Activated gamma-delta T cell treated with anti-CD3 and anti-CD28 coated beads, Interleukin-2, amount 50 U/mL, for 16 hours (primary cell): ENCODE data around the gene PTP4A1.

Source experiments
- DNase-seq: peaks from one replicate; pipeline ENCODE4 v3.0.0-alpha.2; 2020; ENCODE audit warnings: low read depth

Gene PTP4A1

GRCh38 chr6:63556369-63556768 is 15.9 kb upstream of the PTP4A1 start:
- no peak for DNase-seq

GRCh38 chr6:63558278-63558677 is 14.0 kb upstream of the PTP4A1 start:
- no peak for DNase-seq

GRCh38 chr6:63560801-63561287 is 11.4 kb upstream of the PTP4A1 start:
- no peak for DNase-seq

GRCh38 chr6:63561288-63561687 is 11.0 kb upstream of the PTP4A1 start:
- no peak for DNase-seq

GRCh38 chr6:63563235-63563634 is 9.0 kb upstream of the PTP4A1 start:
- no peak for DNase-seq

GRCh38 chr6:63565058-63565726 is 7.1 kb upstream of the PTP4A1 start:
- DNase-seq = no peak

GRCh38 chr6:63565727-63566596 is 6.3 kb upstream of the PTP4A1 start:
- DNase-seq = no peak

- no peak for DNase-seq
Observed at GRCh38 chr6:63567966-63568365, 4.3 kb upstream of the PTP4A1 start.

GRCh38 chr6:63571361-63572043 is 778 bp upstream of the PTP4A1 start:
- peak; percentile 30 for DNase-seq

GRCh38 chr6:63572747-63573075 is 431 bp downstream of the PTP4A1 start:
- no peak for DNase-seq

GRCh38 chr6:63573076-63573898 is 1.0 kb downstream of the PTP4A1 start:
- DNase-seq = peak; percentile 53

- peak; percentile 18 for DNase-seq
Observed at GRCh38 chr6:63573899-63574553, 1.7 kb downstream of the PTP4A1 start.

GRCh38 chr6:63574554-63574900 is 2.2 kb downstream of the PTP4A1 start:
- DNase-seq = no peak

- DNase-seq = no peak
Observed at GRCh38 chr6:63576147-63576772, 4.0 kb downstream of the PTP4A1 start.

- no peak for DNase-seq
Observed at GRCh38 chr6:63576985-63577712, 4.9 kb downstream of the PTP4A1 start.

GRCh38 chr6:63578757-63579156 is 6.5 kb downstream of the PTP4A1 start:
- DNase-seq = no peak

GRCh38 chr6:63579937-63580703 is 7.8 kb downstream of the PTP4A1 start:
- DNase-seq = no peak

GRCh38 chr6:63580704-63580961 is 8.4 kb downstream of the PTP4A1 start:
- DNase-seq = no peak

GRCh38 chr6:63581355-63582013 is 9.2 kb downstream of the PTP4A1 start:
- no peak for DNase-seq
